Large intestine (tissue), 3 donors: ENCODE data around the gene MAPK1IP1L. TPM values are rescaled to one million over a fixed set of nuclear protein-coding genes. Genes with fewer than 3 reads are reported as not detected.
A peak's percentile ranks its signal among the peaks of the same experiment; 100 is the strongest.
"Not testable (repeated sequence)": the region's sequence is repeated elsewhere in the genome, so short reads cannot be mapped to it uniquely, and the experiment has no call there.

Experiments
- DNase-seq, 2 donors: peaks; one replicate each; pipeline versions ENCODE4 v3.0.0 to v3.0.0-alpha.2; 2013
- H3K27ac ChIP-seq: one replicate; pipeline ENCODE4 v1.5.1; 2013; ENCODE audit warnings: low read length
- H3K27me3 ChIP-seq: 2 replicates; pipeline ENCODE4 v1.6.1; 2013; ENCODE audit warnings: low read length; ENCODE audit not compliant: control insufficient read depth, insufficient read depth
- H3K36me3 ChIP-seq: 2 replicates; pipeline ENCODE4 v1.6.1; 2013; ENCODE audit warnings: low read length; ENCODE audit not compliant: control insufficient read depth, insufficient read depth
- H3K4me1 ChIP-seq: one replicate; pipeline ENCODE4 v1.6.1; 2013; ENCODE audit warnings: low read length; ENCODE audit not compliant: control insufficient read depth, insufficient read depth
- H3K4me3 ChIP-seq: one replicate; pipeline ENCODE4 v1.5.1; 2013; ENCODE audit warnings: low read length
- H3K9me3 ChIP-seq: one replicate; pipeline ENCODE4 v1.6.1; 2013; ENCODE audit warnings: mild to moderate bottlenecking, low read depth, low read length, moderate library complexity; ENCODE audit not compliant: control insufficient read depth
- WGBS: methylation state at CpG from one replicate; pipeline ENCODE4 v1.1.5; 2013; ENCODE audit warnings: low lambda C conversion rate; ENCODE audit not compliant: insufficient coverage; 5-methylcytosine and 5-hydroxymethylcytosine counted together
- polyA plus RNA-seq: library from polyadenylated mRNA; unstranded; fragments of 120-200 nt; gene quantifications from one replicate; pipeline ENCODE4 v1.2.1, GENCODE V29; 2013

MAPK1IP1L gene
- polyA plus RNA-seq, 1 donor = 83.8 TPM

GRCh38 chr14:55053500-55053899 lies 2.1 kb downstream of the MAPK1IP1L start:
- no peak overlapping the region for H3K4me3 ChIP-seq
- peaks cover 14% of the 10 kb centered on the region for H3K36me3 ChIP-seq
- H3K9me3 ChIP-seq = no peaks in the 10 kb centered on the region
- peaks cover 10% of the 10 kb centered on the region for H3K4me1 ChIP-seq
- no peak for DNase-seq
- no peaks in the 10 kb centered on the region for H3K27me3 ChIP-seq
- H3K27ac ChIP-seq = peak overlapping the region; percentile 100
- WGBS = 92% methylated on average over 4 of the region's 7 CpGs

DNA sequence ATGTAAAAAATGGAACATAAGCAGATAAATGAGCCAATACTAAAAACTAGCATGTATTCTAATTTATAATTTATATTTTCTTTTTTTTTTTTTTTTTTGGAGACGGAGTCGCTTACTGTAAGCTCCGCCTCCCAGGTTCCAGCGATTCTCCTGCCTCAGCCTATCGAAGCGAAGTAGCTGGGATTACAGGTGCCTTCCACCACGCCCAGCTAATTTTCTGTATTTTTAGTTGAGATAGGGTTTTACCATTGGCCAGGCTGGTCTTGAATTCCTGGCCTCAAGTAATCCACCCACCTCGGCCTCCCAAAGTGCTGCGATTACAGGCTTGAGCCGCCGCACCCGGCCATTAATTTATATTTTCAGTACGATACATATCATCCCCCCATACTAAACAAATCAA lies 2.7 kb downstream of the MAPK1IP1L start:
- DNase-seq = no peak
- Histone ChIP-seq H3K27me3 (no peaks in the 10 kb centered on the region), H3K9me3 (no peaks in the 10 kb centered on the region), H3K4me1 (peaks cover 10% of the 10 kb centered on the region), H3K36me3 (peaks cover 14% of the 10 kb centered on the region), H3K4me3 (no peak overlapping the region), H3K27ac (no peak overlapping the region)
- WGBS = 100% methylated on average over 1 of the region's 13 CpGs

GRCh38 chr14:55057919-55058318 lies 6.5 kb downstream of the MAPK1IP1L start:
- H3K27ac ChIP-seq = no peak overlapping the region
- H3K9me3 ChIP-seq = no peaks in the 10 kb centered on the region
- no peak overlapping the region for H3K4me3 ChIP-seq
- WGBS = 100% methylated on average over 1 of the region's 5 CpGs
- no peak for DNase-seq
- H3K4me1 ChIP-seq = peaks cover 9% of the 10 kb centered on the region
- no peaks in the 10 kb centered on the region for H3K27me3 ChIP-seq
- peaks cover 27% of the 10 kb centered on the region for H3K36me3 ChIP-seq

DNA sequence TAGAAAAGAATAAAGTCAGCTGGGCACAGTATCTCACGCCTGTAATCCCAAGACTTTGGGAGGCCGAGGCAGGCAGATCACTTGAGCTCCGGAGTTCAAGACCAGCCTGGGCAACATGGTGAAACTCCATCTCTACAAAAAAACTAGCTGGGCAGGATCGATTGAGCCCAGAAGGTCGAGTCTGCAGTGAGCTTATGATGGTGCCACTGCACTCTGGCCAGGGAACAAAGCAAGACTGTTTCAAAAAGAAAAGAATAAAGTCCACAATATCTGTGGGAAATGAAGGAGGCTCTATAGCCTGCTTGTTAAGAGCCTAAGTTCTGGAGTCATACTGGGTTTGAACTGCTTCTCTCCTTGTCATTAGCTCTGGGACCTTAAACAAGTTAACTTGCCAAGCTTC lies 7.9 kb downstream of the MAPK1IP1L start:
- Histone ChIP-seq H3K4me3 (no peak overlapping the region), H3K27me3 (no peaks in the 10 kb centered on the region), H3K36me3 (peaks cover 39% of the 10 kb centered on the region), H3K4me1 (peaks cover 8% of the 10 kb centered on the region), H3K27ac (no peak overlapping the region), H3K9me3 (no peaks in the 10 kb centered on the region)
- DNase-seq = peak in 1 of 2 donors; percentile 30
- no CpG with 5 or more reads among the region's 5 CpGs for WGBS

DNA sequence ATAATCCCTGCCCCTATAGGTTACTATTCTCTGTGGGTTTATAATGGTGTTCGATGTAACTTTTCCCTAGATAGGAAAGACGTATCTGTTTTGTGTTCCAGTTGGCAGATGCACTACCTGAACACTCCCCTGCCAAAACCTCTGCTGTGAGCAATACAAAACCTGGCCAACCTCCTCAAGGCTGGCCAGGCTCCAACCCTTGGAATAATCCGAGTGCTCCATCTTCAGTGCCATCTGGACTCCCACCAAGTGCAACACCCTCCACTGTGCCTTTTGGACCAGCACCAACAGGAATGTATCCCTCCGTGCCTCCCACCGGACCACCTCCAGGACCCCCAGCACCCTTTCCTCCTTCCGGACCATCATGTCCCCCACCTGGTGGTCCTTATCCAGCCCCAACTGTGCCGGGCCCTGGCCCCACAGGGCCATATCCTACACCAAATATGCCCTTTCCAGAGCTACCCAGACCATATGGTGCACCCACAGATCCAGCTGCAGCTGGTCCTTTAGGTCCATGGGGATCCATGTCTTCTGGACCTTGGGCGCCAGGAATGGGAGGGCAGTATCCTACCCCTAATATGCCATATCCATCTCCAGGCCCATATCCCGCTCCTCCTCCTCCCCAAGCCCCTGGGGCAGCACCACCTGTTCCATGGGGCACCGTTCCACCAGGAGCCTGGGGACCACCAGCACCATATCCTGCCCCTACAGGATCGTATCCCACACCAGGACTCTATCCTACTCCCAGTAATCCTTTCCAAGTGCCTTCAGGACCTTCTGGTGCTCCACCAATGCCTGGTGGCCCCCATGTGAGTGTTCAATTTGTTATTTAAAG lies 11.3 kb downstream of the MAPK1IP1L start:
- no peak for DNase-seq
- no CpG with 5 or more reads among the region's 11 CpGs for WGBS
- H3K27ac ChIP-seq = no peak overlapping the region
- H3K4me3 ChIP-seq = no peak overlapping the region
- H3K27me3 ChIP-seq = no peaks in the 10 kb centered on the region
- H3K9me3 ChIP-seq = no peaks in the 10 kb centered on the region
- peaks cover 37% of the 10 kb centered on the region for H3K36me3 ChIP-seq
- H3K4me1 ChIP-seq = peaks cover 4% of the 10 kb centered on the region

DNA sequence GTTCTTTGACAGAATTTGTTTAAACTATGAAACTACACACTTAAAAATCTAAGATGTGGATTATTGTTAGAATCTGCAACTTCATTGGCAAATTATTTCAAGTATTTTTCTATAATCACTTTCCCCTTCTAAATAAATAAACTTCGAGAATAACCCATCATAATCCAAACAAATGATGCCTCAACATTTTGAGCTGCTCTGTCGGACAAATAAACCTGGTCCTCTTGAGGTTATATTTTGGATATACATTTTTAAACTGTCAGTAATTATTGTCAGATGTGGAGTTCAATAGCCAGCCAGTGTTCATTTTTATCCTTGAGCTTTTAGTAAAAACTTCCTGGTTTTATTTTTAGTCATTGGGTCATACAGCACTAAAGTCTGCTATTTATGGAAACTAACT lies 13.4 kb downstream of the MAPK1IP1L start:
- not testable (repeated sequence) for H3K4me1 ChIP-seq, DNase-seq, H3K4me3 ChIP-seq, H3K9me3 ChIP-seq, H3K27me3 ChIP-seq, H3K27ac ChIP-seq
- peaks cover 28% of the 10 kb centered on the region for H3K36me3 ChIP-seq
- WGBS = no CpG with 5 or more reads among the region's 2 CpGs

- no peak overlapping the region for H3K27ac ChIP-seq
- WGBS = no CpG with 5 or more reads among the region's 2 CpGs
- peaks cover 28% of the 10 kb centered on the region for H3K36me3 ChIP-seq
- H3K4me1 ChIP-seq = no peaks in the 10 kb centered on the region
- DNase-seq = no peak
- no peaks in the 10 kb centered on the region for H3K27me3 ChIP-seq
- no peak overlapping the region for H3K4me3 ChIP-seq
- no peaks in the 10 kb centered on the region for H3K9me3 ChIP-seq
Measured at GRCh38 chr14:55065411-55065810, 14.0 kb downstream of the MAPK1IP1L start.

GRCh38 chr14:55066223-55066622 lies 14.8 kb downstream of the MAPK1IP1L start:
- H3K27me3 ChIP-seq = no peaks in the 10 kb centered on the region
- H3K4me1 ChIP-seq = no peaks in the 10 kb centered on the region
- DNase-seq = no peak
- peaks cover 28% of the 10 kb centered on the region for H3K36me3 ChIP-seq
- no peak overlapping the region for H3K4me3 ChIP-seq
- H3K9me3 ChIP-seq = no peaks in the 10 kb centered on the region
- no peak overlapping the region for H3K27ac ChIP-seq
- WGBS = no CpG with 5 or more reads among the region's 1 CpG

- Histone ChIP-seq H3K9me3 (no peaks in the 10 kb centered on the region), H3K27ac (no peak overlapping the region), H3K36me3 (peaks cover 4% of the 10 kb centered on the region), H3K4me1 (no peaks in the 10 kb centered on the region), H3K4me3 (no peak overlapping the region), H3K27me3 (no peaks in the 10 kb centered on the region)
- DNase-seq = no peak
- 80% methylated on average over 1 of the region's 4 CpGs for WGBS
Measured at GRCh38 chr14:55070981-55071411, 19.5 kb downstream of the MAPK1IP1L start.

DNA sequence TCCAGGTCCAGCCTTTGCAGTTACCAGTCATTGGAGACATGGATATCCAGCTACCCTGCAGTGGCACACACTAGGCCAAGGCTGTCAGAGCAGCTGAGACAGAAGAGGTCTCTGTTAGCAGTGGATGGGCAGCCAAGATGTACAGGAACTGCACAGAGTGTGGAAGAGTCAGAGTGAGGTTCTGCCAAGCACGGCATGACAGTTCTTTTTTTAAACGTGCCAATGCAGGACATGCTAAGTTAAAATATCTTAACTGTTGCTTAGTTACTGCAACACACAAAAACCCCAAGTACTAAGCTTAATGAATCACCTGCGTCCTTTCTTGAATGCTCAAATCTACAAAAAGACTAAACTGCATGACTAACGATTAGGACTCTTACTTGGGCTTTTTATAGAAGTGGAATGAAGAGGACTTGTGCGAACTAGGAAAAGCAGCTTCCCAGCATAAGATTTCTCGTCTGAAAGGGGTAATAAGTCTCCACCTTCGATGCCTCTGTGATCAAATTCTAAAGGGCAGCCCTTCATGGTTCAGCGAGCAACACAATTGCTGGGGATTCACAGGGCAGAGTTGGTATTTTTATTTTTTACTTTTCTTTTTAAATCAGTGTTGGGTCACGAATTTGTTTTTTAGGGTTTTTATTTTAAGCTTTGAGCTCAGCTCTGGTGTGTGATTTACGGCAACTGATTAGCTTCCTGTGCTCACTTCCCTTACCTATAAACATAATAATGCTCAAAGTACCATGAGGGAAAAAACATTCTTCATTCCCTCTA lies 20.6 kb downstream of the MAPK1IP1L start:
- DNase-seq = no peak
- Histone ChIP-seq H3K27ac (no peak overlapping the region), H3K36me3 (peaks cover 2% of the 10 kb centered on the region), H3K4me3 (no peak overlapping the region), H3K27me3 (no peaks in the 10 kb centered on the region), H3K9me3 (no peaks in the 10 kb centered on the region), H3K4me1 (peaks cover under 1% of the 10 kb centered on the region)
- WGBS = 72% methylated on average over 3 of the region's 10 CpGs
